Measurements from ENCODE around the gene LMNA. TPM values are rescaled to one million over a fixed set of nuclear protein-coding genes. Genes with fewer than 3 reads are reported as not detected.

Gene LMNA
- total RNA-seq (2013), result 75.6 TPM
- 10 to 100 TPM; 16.5 to 45.5 (median 24.7) TPM for polyA plus RNA-seq
- polyA minus RNA-seq, result 98.9 and 159 TPM in 2 replicates
- 283 to 1,006 (median 580) reads per million in 11 experiments for total RNA-seq

DNA sequence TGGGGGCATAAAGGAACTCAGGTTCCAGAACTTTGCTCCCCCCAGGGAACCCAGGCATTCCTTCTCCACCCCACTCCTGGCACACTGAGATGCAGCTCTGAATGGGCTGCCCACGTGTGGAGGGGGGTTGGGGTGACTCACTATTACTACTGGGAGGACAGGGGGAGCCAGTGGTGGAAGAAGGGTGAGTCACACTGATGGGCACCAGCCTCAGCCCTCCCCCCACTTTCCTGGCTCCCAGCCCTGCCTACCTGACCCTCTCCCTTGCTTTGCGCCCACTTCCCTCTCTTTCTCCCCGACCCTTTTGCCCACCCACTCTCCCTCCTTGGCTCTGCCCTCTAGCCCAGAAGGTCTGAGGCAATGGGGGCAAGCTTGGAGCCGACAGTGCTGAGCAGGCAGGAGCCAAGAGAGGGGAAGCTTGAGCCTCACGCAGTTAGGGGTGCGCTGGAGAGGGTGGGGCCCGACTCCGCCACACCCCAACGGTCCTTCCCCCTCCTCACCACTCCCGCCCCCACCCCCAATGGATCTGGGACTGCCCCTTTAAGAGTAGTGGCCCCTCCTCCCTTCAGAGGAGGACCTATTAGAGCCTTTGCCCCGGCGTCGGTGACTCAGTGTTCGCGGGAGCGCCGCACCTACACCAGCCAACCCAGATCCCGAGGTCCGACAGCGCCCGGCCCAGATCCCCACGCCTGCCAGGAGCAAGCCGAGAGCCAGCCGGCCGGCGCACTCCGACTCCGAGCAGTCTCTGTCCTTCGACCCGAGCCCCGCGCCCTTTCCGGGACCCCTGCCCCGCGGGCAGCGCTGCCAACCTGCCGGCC lies at the start of gene LMNA:
Gene LMNA, plus strand, starts transcription at position 611 of the 818 bp plus-strand sequence. CDS start 208 bp downstream, outside the sequence.
- peaks cover 0 to 25% of the 10 kb centered on the region in 2 donors for H3K9me3 ChIP-seq (replicated peaks in 1 of 2; ENCODE audit: control insufficient read depth in 1 of 2, insufficient read depth in 1 of 2, low read length in 2 of 2)
- H3K27ac ChIP-seq (ENCODE audit: low read depth in 1 of 2, low read length in 2 of 2), result peak within 1 kb of the TSS in 1 of 2 donors; percentile 68
- no peak within 1 kb of the TSS for H2AFZ ChIP-seq (ENCODE audit: insufficient read depth, low read depth, low read length, poor library complexity, severe bottlenecking)
- Mint-ChIP-seq H3K4me1 (peaks cover 32% of the 10 kb centered on the region), H3K9me3 (peaks cover 0 to 40% (median 17%) of the 10 kb centered on the region in 7 donors), H3K36me3 (peaks cover 8 to 21% of the 10 kb centered on the region in 2 donors), H3K4me3 (peak within 1 kb of the TSS; percentile 89 to 95), H3K27me3 (ENCODE audit: low read depth in 3 of 3) (peaks cover 97 to 100% (median 98%) of the 10 kb centered on the region in 3 donors), H3K27ac (peak within 1 kb of the TSS; percentile 64 to 94 (median 89))
- H3K79me2 ChIP-seq (ENCODE audit: insufficient read depth, low read length), result no peaks in the 10 kb centered on the region
- 0% methylated on average over 29 of the region's 37 CpGs for WGBS (ENCODE audit: insufficient coverage)
- no peaks in the 10 kb centered on the region for H3K36me3 ChIP-seq (replicated peaks in 1 of 2; ENCODE audit: control insufficient read depth in 1 of 2, insufficient read depth in 2 of 2, low read length in 2 of 2)
- TF ChIP-seq, protein P1, sequence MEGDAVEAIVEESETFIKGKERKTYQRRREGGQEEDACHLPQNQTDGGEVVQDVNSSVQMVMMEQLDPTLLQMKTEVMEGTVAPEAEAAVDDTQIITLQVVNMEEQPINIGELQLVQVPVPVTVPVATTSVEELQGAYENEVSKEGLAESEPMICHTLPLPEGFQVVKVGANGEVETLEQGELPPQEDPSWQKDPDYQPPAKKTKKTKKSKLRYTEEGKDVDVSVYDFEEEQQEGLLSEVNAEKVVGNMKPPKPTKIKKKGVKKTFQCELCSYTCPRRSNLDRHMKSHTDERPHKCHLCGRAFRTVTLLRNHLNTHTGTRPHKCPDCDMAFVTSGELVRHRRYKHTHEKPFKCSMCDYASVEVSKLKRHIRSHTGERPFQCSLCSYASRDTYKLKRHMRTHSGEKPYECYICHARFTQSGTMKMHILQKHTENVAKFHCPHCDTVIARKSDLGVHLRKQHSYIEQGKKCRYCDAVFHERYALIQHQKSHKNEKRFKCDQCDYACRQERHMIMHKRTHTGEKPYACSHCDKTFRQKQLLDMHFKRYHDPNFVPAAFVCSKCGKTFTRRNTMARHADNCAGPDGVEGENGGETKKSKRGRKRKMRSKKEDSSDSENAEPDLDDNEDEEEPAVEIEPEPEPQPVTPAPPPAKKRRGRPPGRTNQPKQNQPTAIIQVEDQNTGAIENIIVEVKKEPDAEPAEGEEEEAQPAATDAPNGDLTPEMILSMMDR (IDR thresholded peaks at IDR 0.05), result no peak
- H3K9ac ChIP-seq (ENCODE audit: insufficient read depth, low read length, poor library complexity, severe bottlenecking), result peak within 1 kb of the TSS; percentile 78
- H3K27me3 ChIP-seq (ENCODE audit: control insufficient read depth in 2 of 2, insufficient read depth in 2 of 2, low read length in 2 of 2), result peaks cover 76 to 100% of the 10 kb centered on the region in 2 donors
- DNase-seq, result peak; percentile 89 to 98 (median 93)
- H3K4me2 ChIP-seq (replicated peaks; ENCODE audit: extremely low read depth, low read length, poor library complexity, severe bottlenecking), result peak within 1 kb of the TSS; percentile 61
- peaks cover 30% of the 10 kb centered on the region for H4K20me1 ChIP-seq (ENCODE audit: insufficient read depth, low read length)
- intact Hi-C loops (cut with micrococcal nuclease), result loop anchor here in 1 of 2 donors (1.0 kb wide), 1 partner anchor 8 kb away; no protein-coding TSS in a partner anchor
- peak within 1 kb of the TSS; percentile 60 to 78 (median 71) for H3K4me3 ChIP-seq (replicated peaks in 1 of 3; ENCODE audit: low read depth in 2 of 3, low read length in 3 of 3)
- H3K4me1 ChIP-seq (ENCODE audit: control insufficient read depth in 1 of 2, insufficient read depth in 2 of 2, low read length in 2 of 2), result peaks cover 24 to 30% of the 10 kb centered on the region in 2 donors

DNA sequence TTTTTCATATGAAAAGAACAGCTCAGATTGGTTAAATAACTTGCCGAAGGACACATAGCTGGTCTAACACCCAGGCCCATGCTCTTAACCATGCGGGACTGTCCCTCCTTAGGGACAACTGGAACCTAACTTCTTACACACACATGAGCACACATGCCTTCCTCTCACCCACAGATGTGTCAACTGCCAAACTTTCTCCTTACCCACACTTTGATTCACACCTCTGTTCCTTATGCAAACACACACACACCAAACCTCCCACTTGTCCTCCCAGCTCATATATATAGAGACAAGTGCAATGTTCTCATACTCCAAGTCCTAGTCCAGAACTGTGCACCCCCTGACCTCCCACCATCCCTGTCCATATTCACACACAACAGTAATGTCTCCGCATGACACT lies 49.3 kb upstream of the LMNA start:
- H3K4me1 ChIP-seq (ENCODE audit: control insufficient read depth in 1 of 2, insufficient read depth in 2 of 2, low read length in 2 of 2), result no peaks in the 10 kb centered on the region
- no peaks in the 10 kb centered on the region for H3K36me3 ChIP-seq (replicated peaks in 1 of 2; ENCODE audit: control insufficient read depth in 1 of 2, insufficient read depth in 2 of 2, low read length in 2 of 2)
- Mint-ChIP-seq H3K4me1 (peaks cover 4% of the 10 kb centered on the region), H3K9me3 (no peaks in the 10 kb centered on the region), H3K4me3 (no peak overlapping the region), H3K36me3 (no peaks in the 10 kb centered on the region), H3K27me3 (ENCODE audit: low read depth in 3 of 3) (peaks cover 3 to 7% (median 6%) of the 10 kb centered on the region in 3 donors), H3K27ac (no peak overlapping the region)
- H3K27ac ChIP-seq (ENCODE audit: low read depth in 1 of 2, low read length in 2 of 2), result no peak overlapping the region
- no peak for DNase-seq
- no peak overlapping the region for H2AFZ ChIP-seq (ENCODE audit: insufficient read depth, low read depth, low read length, poor library complexity, severe bottlenecking)
- H3K4me2 ChIP-seq (replicated peaks; ENCODE audit: extremely low read depth, low read length, poor library complexity, severe bottlenecking), result no peak overlapping the region
- no peaks in the 10 kb centered on the region for H3K9me3 ChIP-seq (replicated peaks in 1 of 2; ENCODE audit: control insufficient read depth in 1 of 2, insufficient read depth in 1 of 2, low read length in 2 of 2)
- H3K4me3 ChIP-seq (replicated peaks in 1 of 3; ENCODE audit: low read depth in 2 of 3, low read length in 3 of 3), result no peak overlapping the region
- intact Hi-C loops (cut with micrococcal nuclease), result loop anchor here (5.0 to 10.0 kb wide), 2 partner anchors 60 to 133 kb away; partner anchors contain the start of gene KHDC4 (in 1 of the 2)
- whole genome bisulfite sequencing (ENCODE audit: insufficient coverage), result 100% methylated on average over 3 of the region's 3 CpGs
- H3K9ac ChIP-seq (ENCODE audit: insufficient read depth, low read length, poor library complexity, severe bottlenecking), result no peak overlapping the region
- H3K79me2 ChIP-seq (ENCODE audit: insufficient read depth, low read length), result no peaks in the 10 kb centered on the region
- TF ChIP-seq, protein P1 (IDR thresholded peaks at IDR 0.05), result no peak
- no peaks in the 10 kb centered on the region for H4K20me1 ChIP-seq (ENCODE audit: insufficient read depth, low read length)
- no peaks in the 10 kb centered on the region for H3K27me3 ChIP-seq (ENCODE audit: control insufficient read depth in 2 of 2, insufficient read depth in 2 of 2, low read length in 2 of 2)

Data from CD14-positive monocyte (primary cell).